Sigmoid colon (tissue), 4 donors: ENCODE results near the gene RPS6KB1.

ENCODE experiments used
- CTCF ChIP-seq, 4 experiments: fragments of 450-650 bp in 3 of 4; fragments of 200-600 bp in 1 of 4; IDR thresholded peaks; one replicate each; pipeline ENCODE4 v1.5.1; 2016 to 2019; ENCODE audit warnings: antibody characterized with exemption in 4 of 4, mild to moderate bottlenecking in 3 of 4, moderate library complexity in 2 of 4
- POLR2A ChIP-seq, 2 donors: fragments of 450-650 bp; IDR thresholded peaks; one replicate each; pipeline ENCODE4 v1.6.1; 2016; ENCODE audit warnings: antibody characterized with exemption in 2 of 2, mild to moderate bottlenecking in 2 of 2, moderate library complexity in 2 of 2
- POLR2AphosphoS5 ChIP-seq, 4 donors: sonication (generic); formaldehyde crosslinking; IDR thresholded peaks; one replicate each; pipeline ENCODE4 v1.6.1; 2017; ENCODE audit warnings: antibody characterized with exemption in 4 of 4

DNA sequence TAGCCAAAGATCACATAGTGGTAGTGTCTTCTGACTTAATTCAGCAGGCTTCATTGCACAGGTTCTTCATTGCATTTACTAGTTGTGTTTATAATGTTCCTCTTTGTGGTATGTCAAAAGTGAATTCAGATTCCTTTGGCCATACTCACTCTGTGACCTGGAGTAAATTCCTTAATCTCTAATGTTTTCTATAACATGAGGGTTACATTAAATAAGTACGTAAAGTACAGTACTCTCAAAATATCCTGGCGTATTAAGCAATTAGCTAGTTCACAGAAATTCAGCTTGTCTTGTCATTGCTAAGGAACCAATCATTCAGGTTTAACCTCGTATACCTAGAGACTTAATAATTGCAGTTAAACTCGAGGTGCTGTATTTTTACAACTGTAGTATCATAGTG is 4.2 kb downstream of the RPS6KB1 start:
- no peak for TF ChIP-seq CTCF (IDR thresholded peaks at IDR 0.05)
- no peak for TF ChIP-seq POLR2A (IDR thresholded peaks at IDR 0.05)
- TF ChIP-seq POLR2AphosphoS5 (IDR thresholded peaks at IDR 0.05): no peak
